ENCODE data around the gene PHACTR3.

The PHACTR3 gene

DNA sequence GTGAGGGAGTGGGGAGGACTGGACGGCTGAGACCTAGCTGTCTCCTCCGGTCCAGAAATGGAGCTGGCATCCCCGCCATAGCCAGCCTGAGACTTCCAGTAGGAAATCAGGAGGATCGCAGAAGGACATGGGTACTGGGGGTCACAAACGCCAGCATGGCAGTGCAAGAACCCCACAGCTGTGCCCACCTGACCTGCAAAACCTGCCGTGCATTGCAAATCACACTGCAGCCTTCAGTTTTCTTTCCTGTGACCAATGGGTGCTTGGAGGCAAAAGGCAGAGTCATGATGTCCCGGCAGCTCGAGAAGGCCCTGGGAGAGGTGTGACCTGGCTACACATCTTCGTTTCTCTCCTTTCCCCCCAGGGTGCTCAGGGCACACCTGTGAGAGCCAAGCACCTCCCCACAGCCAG is 23.3 kb upstream of the PHACTR3 start:
- H3K4me1 ChIP-seq (ENCODE audit: control insufficient read depth, insufficient read depth, low read length, unreplicated experiment): no peaks in the 10 kb centered on the region
- peaks cover 25% of the 10 kb centered on the region; the same call in 1 of the 2 replicates for H3K27me3 ChIP-seq (ENCODE audit: insufficient read depth, low read length)

DNA sequence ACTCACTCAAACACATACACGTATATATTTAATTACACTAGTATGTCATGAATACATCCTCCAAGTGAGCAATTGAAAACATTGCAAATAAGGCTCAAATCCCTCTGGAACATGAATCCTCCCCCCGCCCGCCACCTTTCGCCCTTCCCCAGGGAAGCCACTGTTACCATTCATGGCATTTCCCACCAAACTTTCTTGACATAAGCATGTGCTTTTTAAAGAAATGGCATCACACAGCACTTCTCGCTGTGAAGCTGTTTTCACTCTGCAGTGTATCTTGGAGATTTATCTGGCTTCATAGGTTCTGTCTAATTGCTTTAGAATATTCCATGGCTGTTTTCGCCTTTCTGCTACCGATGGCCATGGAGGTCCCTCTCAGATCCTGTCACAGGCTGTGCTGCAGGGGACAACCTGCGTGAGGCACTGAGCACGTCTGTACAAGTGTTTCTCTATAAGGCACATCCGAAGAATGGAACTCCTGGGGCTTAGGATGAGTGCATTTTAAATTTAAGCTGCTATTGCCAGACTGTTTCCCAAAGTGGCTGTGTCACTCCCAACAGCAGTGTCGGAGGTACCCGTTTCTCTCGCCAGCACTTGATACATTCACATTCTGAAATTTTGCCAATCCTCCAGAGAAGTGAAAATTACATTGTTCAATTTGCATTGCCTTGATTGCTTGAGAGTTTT is 22.2 kb upstream of the PHACTR3 start:
- H3K4me3 ChIP-seq (ENCODE audit: low read depth, low read length): no peak overlapping the region
- peaks cover 13% of the 10 kb centered on the region; the same call in 1 of the 2 replicates for H3K27me3 ChIP-seq (ENCODE audit: insufficient read depth, low read length)
- no peaks in the 10 kb centered on the region for H3K4me1 ChIP-seq (ENCODE audit: control insufficient read depth, insufficient read depth, low read length, unreplicated experiment)
- no peaks in the 10 kb centered on the region for H3K79me2 ChIP-seq (ENCODE audit: control insufficient read depth, insufficient read depth, low read length, unreplicated experiment)
- H2AFZ ChIP-seq (ENCODE audit: low read length, unreplicated experiment): no peak overlapping the region
- H3K36me3 ChIP-seq (ENCODE audit: insufficient read depth, low read length): no peaks in the 10 kb centered on the region
- no peak overlapping the region for H3K27ac ChIP-seq (ENCODE audit: low read depth, low read length)

More for the DNA sequence above, 23.3 kb upstream of the PHACTR3 start:
- Histone ChIP-seq H3K79me2 (ENCODE audit: control insufficient read depth, insufficient read depth, low read length, unreplicated experiment) (no peaks in the 10 kb centered on the region), H2AFZ (ENCODE audit: low read length, unreplicated experiment) (no peak overlapping the region), H3K36me3 (ENCODE audit: insufficient read depth, low read length) (no peaks in the 10 kb centered on the region), H3K27ac (ENCODE audit: low read depth, low read length) (no peak overlapping the region), H3K4me3 (ENCODE audit: low read depth, low read length) (no peak overlapping the region)

DNA sequence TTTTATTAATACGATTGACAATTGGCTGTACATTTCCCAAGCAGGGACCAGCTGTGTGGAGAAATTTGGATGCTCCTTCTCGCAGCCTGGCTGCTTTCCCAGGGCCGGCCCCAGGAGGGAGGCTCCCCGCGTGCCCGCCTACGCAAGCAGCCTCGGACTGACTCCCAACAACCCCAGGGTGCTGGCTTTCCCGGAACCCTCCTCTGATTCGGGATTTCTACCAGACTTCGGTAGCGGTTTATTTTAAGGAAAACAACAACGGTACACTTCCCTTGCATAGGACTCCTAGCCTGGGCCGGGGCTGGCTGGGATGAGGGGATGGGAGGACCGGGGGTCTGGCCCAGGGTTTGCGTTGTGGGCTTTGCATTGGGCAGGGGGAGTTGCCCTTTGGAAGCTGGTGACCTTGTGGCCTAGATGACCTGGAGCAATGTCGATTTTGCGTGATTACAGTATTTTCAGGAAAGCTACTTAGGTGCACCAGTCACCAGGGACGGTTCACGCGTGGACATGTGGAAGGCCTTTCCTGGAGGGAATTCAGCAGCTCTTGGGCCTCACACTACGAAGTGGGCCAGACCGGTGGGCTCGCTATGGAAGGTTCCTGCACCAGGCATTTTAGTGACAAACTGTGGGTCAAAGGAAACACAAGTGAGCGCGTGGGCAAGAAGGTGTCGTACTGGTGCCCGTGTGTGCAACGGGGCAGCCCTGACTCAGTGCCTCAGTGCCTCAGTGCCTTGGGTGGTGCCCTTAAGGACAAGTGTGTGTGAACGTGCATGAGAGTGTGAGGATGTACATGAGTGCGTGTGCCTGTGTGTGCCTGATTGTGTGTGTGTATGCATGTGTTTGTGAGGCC is 20.7 kb upstream of the PHACTR3 start:
- peaks cover 2% of the 10 kb centered on the region; the same call in 1 of the 2 replicates for H3K27me3 ChIP-seq (ENCODE audit: insufficient read depth, low read length)
- H3K4me3 ChIP-seq (ENCODE audit: low read depth, low read length): no peak overlapping the region
- H3K27ac ChIP-seq (ENCODE audit: low read depth, low read length): no peak overlapping the region
- H3K4me1 ChIP-seq (ENCODE audit: control insufficient read depth, insufficient read depth, low read length, unreplicated experiment): no peaks in the 10 kb centered on the region
- H3K79me2 ChIP-seq (ENCODE audit: control insufficient read depth, insufficient read depth, low read length, unreplicated experiment): no peaks in the 10 kb centered on the region
- H3K36me3 ChIP-seq (ENCODE audit: insufficient read depth, low read length): no peaks in the 10 kb centered on the region
- no peak overlapping the region for H2AFZ ChIP-seq (ENCODE audit: low read length, unreplicated experiment)

DNA sequence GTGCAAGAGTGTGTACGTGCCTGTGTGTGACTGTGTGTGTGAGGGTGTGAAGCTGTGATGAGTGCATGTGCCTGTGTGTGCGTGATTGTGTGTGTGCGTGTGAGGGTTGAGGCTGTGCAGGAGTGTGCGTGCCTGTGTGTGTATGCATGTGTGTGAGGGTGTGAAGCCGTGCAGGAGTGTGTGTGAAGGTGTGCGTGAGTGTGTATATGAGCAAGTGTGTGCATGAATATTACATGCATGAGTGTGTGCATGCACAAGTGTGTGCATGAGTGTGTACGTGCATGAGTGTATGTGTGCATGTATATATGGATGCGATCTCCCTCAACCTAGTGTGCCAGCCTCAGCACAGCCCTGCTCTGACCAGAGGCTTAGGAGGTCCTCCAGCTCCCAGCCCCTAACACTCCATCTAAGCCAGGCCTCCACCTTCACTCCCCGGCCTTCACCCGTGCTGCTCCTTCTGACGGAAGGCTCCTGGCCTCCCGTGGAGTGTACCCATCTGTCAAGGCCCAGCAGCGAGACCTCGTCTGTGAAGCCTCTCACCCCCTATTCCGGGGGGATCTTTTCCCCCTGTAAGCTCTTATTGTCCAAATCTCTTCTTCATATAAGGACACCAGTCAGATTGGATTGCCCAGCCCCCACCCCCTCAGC is 19.9 kb upstream of the PHACTR3 start:
- H3K4me1 ChIP-seq (ENCODE audit: control insufficient read depth, insufficient read depth, low read length, unreplicated experiment): no peaks in the 10 kb centered on the region
- H2AFZ ChIP-seq (ENCODE audit: low read length, unreplicated experiment): no peak overlapping the region
- H3K27me3 ChIP-seq (ENCODE audit: insufficient read depth, low read length): peaks cover 4% of the 10 kb centered on the region; the same call in 1 of the 2 replicates
- no peak overlapping the region for H3K4me3 ChIP-seq (ENCODE audit: low read depth, low read length)
- no peak overlapping the region for H3K27ac ChIP-seq (ENCODE audit: low read depth, low read length)
- H3K79me2 ChIP-seq (ENCODE audit: control insufficient read depth, insufficient read depth, low read length, unreplicated experiment): no peaks in the 10 kb centered on the region
- no peaks in the 10 kb centered on the region for H3K36me3 ChIP-seq (ENCODE audit: insufficient read depth, low read length)

DNA sequence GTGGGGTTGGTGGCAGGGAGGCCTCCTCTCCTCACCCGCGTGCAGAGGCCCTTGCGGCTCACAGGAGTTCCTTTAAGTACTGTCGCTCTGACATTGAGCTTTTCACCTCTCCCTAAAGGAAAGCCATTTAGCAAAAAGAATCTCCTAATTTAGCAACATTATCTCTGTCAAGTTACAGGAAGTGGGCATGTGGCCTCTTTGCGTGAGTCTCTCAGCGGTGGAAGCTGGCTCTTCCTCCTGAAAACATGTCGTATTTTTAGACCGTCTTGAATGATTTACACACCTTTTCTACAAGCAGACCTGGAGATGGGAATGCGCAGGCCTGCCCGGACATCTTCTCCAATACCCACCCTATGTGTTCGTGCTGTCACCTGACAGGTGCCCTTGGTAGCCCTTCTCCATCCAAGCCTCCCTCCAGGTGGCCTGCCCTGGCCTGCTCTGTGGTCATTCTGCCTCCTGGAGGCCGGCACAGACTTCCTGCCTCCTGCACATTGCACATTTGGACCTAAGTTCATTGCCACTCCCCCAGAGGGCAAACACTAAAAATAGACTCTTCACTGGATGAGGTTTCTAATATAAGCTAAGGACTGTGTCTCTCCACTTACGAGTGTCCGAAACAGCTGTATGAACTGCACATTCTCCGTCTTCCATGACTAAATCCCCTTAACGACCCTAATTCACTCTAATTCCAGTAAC is 18.5 kb upstream of the PHACTR3 start:
- no peak overlapping the region for H2AFZ ChIP-seq (ENCODE audit: low read length, unreplicated experiment)
- no peaks in the 10 kb centered on the region for H3K36me3 ChIP-seq (ENCODE audit: insufficient read depth, low read length)
- H3K79me2 ChIP-seq (ENCODE audit: control insufficient read depth, insufficient read depth, low read length, unreplicated experiment): no peaks in the 10 kb centered on the region
- no peak overlapping the region for H3K4me3 ChIP-seq (ENCODE audit: low read depth, low read length)
- H3K27ac ChIP-seq (ENCODE audit: low read depth, low read length): no peak overlapping the region
- no peaks in the 10 kb centered on the region for H3K4me1 ChIP-seq (ENCODE audit: control insufficient read depth, insufficient read depth, low read length, unreplicated experiment)
- peaks cover 4% of the 10 kb centered on the region; the same call in 1 of the 2 replicates for H3K27me3 ChIP-seq (ENCODE audit: insufficient read depth, low read length)

DNA sequence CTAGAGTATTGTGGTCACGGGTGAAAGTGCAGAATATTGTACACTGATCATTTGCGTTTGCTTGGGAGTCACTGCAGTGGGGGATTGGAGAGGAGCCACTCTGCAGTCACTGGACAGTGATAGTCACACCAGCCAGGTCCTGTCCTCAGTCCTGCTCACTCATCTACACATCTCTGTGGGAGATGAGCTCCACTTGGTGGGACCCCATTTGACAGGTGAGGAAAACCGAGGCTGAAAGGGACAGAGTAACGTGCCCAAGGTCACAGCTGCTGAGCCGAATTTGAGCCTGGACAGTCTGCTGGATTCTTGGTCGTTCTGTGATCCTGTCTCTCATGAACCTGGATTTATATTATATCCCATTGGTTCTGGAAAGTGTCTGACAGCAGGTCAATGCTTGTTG is 17.7 kb upstream of the PHACTR3 start:
- Histone ChIP-seq H3K79me2 (ENCODE audit: control insufficient read depth, insufficient read depth, low read length, unreplicated experiment) (no peaks in the 10 kb centered on the region), H2AFZ (ENCODE audit: low read length, unreplicated experiment) (no peak overlapping the region), H3K36me3 (ENCODE audit: insufficient read depth, low read length) (no peaks in the 10 kb centered on the region), H3K27ac (ENCODE audit: low read depth, low read length) (no peak overlapping the region), H3K4me1 (ENCODE audit: control insufficient read depth, insufficient read depth, low read length, unreplicated experiment) (no peaks in the 10 kb centered on the region), H3K27me3 (ENCODE audit: insufficient read depth, low read length) (peaks cover 4% of the 10 kb centered on the region; the same call in 1 of the 2 replicates), H3K4me3 (ENCODE audit: low read depth, low read length) (no peak overlapping the region)

DNA sequence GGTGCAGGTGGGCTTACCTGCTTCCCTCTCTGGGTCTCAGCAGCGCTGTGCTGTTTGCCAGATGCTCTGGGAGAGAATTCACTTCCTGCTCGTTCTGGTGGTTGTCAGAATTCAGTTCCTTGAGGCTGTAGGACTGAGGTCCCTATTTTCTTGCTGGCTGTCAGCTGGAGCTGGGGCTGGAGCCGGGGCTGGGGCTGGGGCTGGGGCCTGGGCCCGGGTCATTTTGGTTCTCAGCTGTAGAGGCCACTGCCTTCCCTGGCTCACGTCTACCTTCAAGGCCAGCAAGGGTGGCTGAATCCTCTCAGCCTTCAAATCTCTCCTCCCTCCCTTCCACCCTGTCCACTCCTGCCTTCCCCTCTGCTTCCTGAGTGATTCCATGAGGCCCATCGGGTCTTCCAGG is 16.8 kb upstream of the PHACTR3 start:
- Histone ChIP-seq H3K27me3 (ENCODE audit: insufficient read depth, low read length) (peaks cover 4% of the 10 kb centered on the region; the same call in 1 of the 2 replicates), H3K36me3 (ENCODE audit: insufficient read depth, low read length) (no peaks in the 10 kb centered on the region), H2AFZ (ENCODE audit: low read length, unreplicated experiment) (no peak overlapping the region), H3K4me1 (ENCODE audit: control insufficient read depth, insufficient read depth, low read length, unreplicated experiment) (no peaks in the 10 kb centered on the region), H3K4me3 (ENCODE audit: low read depth, low read length) (no peak overlapping the region), H3K27ac (ENCODE audit: low read depth, low read length) (no peak overlapping the region), H3K79me2 (ENCODE audit: control insufficient read depth, insufficient read depth, low read length, unreplicated experiment) (no peaks in the 10 kb centered on the region)

DNA sequence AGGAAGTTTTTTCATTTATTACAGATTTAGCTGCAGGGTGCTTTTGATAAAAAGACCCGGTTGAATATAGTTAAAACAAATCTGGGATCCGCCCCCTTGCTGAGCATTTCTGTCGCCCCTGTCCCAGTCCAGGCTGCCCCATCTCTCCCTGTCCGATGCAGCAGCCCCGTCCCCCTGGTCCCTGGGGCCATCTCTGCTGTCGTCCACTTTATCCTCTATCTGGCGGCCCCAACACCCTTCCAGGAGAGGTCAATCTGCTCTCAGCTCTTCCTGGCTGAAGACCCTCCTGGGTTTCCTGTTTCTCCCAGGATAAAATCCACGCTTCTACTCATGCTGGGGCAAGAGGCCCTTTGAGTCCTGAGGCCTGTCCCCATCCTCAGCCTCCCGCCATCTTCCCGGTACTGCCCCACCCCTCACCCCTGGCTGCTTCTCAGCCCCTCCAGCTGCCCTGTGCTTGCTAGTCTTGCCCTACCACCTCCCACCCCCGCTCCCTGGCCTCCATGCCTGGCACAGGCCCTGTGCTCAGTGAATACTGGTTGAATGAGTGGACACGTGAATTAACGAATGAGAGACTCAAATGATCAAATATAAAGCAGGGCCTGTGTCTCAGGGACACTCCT is 16.0 kb upstream of the PHACTR3 start:
- Histone ChIP-seq H3K36me3 (ENCODE audit: insufficient read depth, low read length) (no peaks in the 10 kb centered on the region), H3K79me2 (ENCODE audit: control insufficient read depth, insufficient read depth, low read length, unreplicated experiment) (no peaks in the 10 kb centered on the region), H3K27me3 (ENCODE audit: insufficient read depth, low read length) (peaks cover 4% of the 10 kb centered on the region; the same call in 1 of the 2 replicates), H3K4me3 (ENCODE audit: low read depth, low read length) (no peak overlapping the region), H3K27ac (ENCODE audit: low read depth, low read length) (no peak overlapping the region), H2AFZ (ENCODE audit: low read length, unreplicated experiment) (no peak overlapping the region), H3K4me1 (ENCODE audit: control insufficient read depth, insufficient read depth, low read length, unreplicated experiment) (no peaks in the 10 kb centered on the region)

DNA sequence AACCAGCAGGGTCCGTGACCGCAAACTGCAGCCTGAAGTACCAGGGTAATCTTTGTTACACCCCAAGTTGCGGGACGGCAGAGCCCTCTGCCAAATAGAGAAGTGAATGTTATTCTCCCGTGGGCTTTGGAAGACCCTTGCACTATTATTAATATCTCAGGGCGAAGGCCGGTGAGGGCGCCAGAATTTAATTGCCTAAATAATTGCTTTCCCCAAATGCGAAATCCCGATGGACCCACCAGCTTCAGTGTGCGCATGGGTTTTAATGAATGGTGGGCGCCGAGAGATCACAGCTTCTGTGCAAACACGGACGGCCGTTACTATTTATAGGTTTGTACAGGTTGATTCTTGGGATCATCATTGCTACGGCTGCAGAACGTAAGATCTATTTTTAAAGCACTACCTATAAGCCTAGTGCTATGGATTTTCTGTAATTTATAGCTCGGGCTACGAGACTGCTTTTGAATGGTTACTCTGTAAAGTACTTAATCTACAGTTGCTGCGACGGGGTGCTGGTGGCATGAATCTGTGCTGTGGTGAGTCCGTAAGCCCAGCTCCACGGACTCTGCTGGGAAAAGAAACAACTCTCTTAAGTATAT is 15.2 kb upstream of the PHACTR3 start:
- no peaks in the 10 kb centered on the region for H3K4me1 ChIP-seq (ENCODE audit: control insufficient read depth, insufficient read depth, low read length, unreplicated experiment)
- H3K36me3 ChIP-seq (ENCODE audit: insufficient read depth, low read length): no peaks in the 10 kb centered on the region
- no peak overlapping the region for H2AFZ ChIP-seq (ENCODE audit: low read length, unreplicated experiment)
- H3K4me3 ChIP-seq (ENCODE audit: low read depth, low read length): no peak overlapping the region
- H3K27me3 ChIP-seq (ENCODE audit: insufficient read depth, low read length): peaks cover 4% of the 10 kb centered on the region; the same call in 1 of the 2 replicates
- H3K79me2 ChIP-seq (ENCODE audit: control insufficient read depth, insufficient read depth, low read length, unreplicated experiment): no peaks in the 10 kb centered on the region
- no peak overlapping the region for H3K27ac ChIP-seq (ENCODE audit: low read depth, low read length)
